ENCODE data around the gene TPRN. TPM values are rescaled to one million over a fixed set of nuclear protein-coding genes. Genes with fewer than 3 reads are reported as not detected.

The TPRN gene
- polyA plus RNA-seq, 1 experiment = 2.8 TPM

DNA sequence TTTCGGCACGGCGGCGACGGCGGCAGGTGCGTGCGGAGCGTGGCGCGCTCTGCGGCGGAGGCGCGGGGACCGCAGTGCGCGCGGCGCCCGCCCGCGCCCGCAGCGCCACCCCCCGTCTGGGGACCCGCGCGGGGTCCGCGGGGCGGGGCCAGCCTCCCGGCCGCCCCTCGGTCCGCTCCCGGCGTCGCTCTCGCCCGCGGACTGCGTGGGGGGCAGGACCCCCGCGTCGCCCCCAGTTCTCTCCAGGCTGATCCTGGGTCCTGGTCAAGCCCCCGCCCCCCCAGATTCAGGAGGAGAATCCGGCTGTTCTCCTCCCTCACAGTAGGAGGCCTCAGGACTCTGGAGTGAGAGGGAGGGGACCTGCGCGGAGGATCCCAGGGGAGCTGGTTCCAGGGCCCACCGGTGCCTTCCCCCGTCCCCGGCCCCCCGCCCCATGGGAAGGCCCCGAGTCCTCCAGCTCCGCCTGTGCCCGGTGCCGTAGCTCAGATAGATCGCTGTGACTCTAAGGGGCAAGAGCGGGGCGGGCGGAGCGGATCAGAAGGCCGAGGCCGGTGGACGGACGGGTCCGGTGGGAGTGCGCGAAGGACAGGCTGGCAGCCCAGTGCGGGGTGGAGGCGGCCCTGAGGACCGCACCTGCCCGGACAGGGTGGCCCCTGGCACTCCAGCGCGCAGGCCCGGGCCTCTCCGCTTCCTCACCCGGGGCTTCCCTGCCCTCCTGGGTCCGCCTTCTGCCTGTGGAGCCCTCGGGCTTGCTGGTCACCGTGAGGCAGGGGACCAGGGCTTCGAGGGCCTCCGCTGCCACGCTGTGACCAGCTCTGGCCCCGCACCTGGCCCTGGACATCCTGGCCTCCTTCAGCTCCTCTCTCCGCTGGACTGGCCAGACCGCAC lies 21.9 kb upstream of the TPRN start, which contains the start of gene RNF208:
Gene RNF208, minus strand, starts transcription at position 51 of the 888 bp plus-strand sequence. CDS start 1,028 bp downstream, outside the sequence.
- POLR2A ChIA-PET = interaction anchor here (0.7 to 2.4 kb wide), 9 partner anchors 14 to 99 kb away, joined by 3 to 28 read pairs (median 7); partner anchors contain the start of genes ANAPC2, NDOR1, SSNA1 and TMEM203
- TF ChIP-seq, protein P1, sequence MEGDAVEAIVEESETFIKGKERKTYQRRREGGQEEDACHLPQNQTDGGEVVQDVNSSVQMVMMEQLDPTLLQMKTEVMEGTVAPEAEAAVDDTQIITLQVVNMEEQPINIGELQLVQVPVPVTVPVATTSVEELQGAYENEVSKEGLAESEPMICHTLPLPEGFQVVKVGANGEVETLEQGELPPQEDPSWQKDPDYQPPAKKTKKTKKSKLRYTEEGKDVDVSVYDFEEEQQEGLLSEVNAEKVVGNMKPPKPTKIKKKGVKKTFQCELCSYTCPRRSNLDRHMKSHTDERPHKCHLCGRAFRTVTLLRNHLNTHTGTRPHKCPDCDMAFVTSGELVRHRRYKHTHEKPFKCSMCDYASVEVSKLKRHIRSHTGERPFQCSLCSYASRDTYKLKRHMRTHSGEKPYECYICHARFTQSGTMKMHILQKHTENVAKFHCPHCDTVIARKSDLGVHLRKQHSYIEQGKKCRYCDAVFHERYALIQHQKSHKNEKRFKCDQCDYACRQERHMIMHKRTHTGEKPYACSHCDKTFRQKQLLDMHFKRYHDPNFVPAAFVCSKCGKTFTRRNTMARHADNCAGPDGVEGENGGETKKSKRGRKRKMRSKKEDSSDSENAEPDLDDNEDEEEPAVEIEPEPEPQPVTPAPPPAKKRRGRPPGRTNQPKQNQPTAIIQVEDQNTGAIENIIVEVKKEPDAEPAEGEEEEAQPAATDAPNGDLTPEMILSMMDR (IDR thresholded peaks at IDR 0.05; ENCODE audit: low read depth, low read length) = no peak
- no peak for DNase-seq (ENCODE audit: low read depth, low spot score)
- no peaks in the 10 kb centered on the region for H3K27me3 ChIP-seq (ENCODE audit: control insufficient read depth, insufficient read depth, low read length)
- peak within 1 kb of the TSS; percentile 48 for H3K4me3 ChIP-seq (ENCODE audit: low read depth, low read length)
- no peaks in the 10 kb centered on the region; the same call in 1 of the 2 replicates for H3K9me3 ChIP-seq (ENCODE audit: control insufficient read depth, insufficient read depth, low read length)
- CTCF ChIA-PET = interaction anchor here (0.6 to 3.7 kb wide), 3 partner anchors 14 to 193 kb away, joined by 3 to 29 read pairs (median 6); no protein-coding TSS in a partner anchor
- H3K27ac ChIP-seq (ENCODE audit: low read depth, low read length) = peak within 1 kb of the TSS; percentile 52

DNA sequence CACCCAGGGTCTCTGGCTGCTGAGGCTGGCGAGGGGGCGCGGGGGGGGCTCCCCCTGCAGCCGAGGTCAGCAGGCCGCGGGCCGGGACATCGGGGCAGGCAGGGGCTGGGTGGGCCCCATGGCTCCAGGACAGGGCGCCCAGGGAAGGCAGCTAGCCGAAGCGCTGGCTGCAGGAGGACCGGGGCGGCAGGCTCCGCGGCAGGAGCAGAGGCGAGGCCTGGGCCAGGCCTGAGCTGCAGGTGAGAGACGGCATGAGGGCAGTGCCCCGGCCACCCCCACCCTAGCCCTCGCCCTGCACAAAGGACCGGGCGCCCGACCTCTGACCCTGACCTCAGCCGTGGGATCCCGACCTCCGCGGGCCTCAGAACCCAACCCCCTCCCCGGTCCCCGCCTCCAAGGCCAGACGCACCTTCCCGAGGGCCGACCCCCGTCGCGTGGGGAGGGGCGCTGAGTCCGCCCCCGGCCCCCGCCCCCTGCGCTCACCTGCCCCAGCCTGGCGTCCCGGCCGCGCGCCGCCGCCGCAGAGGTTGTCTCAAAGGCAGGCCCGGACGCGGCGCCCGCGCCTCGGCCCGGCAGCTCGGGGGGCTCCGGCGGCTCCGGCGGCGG lies 21.1 kb upstream of the TPRN start:
- Histone ChIP-seq H3K9me3 (ENCODE audit: control insufficient read depth, insufficient read depth, low read length) (no peaks in the 10 kb centered on the region; the same call in 1 of the 2 replicates), H3K4me3 (ENCODE audit: low read depth, low read length) (peak overlapping the region; percentile 39), H3K27me3 (ENCODE audit: control insufficient read depth, insufficient read depth, low read length) (no peaks in the 10 kb centered on the region), H3K27ac (ENCODE audit: low read depth, low read length) (no peak overlapping the region)
- TF ChIP-seq, protein P1 (IDR thresholded peaks at IDR 0.05; ENCODE audit: low read depth, low read length) = no peak
- DNase-seq (ENCODE audit: low read depth, low spot score) = no peak
- ChIA-PET POLR2A (interaction anchor here (0.7 to 1.4 kb wide), 3 partner anchors 13 to 33 kb away, joined by 3 to 6 read pairs (median 3); partner anchors contain the start of gene TUBB4B), CTCF (no interaction called here)

DNA sequence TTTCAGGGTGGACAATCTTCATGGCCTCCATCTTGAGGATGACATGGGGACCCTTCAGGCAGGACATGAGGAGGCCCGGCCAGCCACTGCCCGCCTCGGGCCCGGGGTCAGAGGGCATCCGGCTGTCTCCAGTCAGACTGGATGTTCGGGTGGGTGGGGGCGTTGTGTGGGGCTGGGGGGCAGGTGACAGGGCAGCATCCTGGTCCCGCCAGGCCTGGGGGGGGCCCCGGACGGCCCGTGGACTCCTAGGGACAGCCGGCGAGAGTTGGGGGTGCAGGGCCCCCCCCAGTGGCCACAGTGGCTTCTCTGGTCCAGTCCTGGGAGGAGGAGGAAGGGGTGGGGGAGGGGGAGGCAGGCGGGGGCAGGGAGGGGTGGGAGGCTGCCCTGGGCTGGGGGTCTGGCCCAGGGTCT lies 20.6 kb upstream of the TPRN start:
- POLR2A ChIA-PET = interaction anchor here (0.7 to 1.4 kb wide), 3 partner anchors 12 to 32 kb away, joined by 3 to 6 read pairs (median 3); partner anchors contain the start of gene TUBB4B

DNA sequence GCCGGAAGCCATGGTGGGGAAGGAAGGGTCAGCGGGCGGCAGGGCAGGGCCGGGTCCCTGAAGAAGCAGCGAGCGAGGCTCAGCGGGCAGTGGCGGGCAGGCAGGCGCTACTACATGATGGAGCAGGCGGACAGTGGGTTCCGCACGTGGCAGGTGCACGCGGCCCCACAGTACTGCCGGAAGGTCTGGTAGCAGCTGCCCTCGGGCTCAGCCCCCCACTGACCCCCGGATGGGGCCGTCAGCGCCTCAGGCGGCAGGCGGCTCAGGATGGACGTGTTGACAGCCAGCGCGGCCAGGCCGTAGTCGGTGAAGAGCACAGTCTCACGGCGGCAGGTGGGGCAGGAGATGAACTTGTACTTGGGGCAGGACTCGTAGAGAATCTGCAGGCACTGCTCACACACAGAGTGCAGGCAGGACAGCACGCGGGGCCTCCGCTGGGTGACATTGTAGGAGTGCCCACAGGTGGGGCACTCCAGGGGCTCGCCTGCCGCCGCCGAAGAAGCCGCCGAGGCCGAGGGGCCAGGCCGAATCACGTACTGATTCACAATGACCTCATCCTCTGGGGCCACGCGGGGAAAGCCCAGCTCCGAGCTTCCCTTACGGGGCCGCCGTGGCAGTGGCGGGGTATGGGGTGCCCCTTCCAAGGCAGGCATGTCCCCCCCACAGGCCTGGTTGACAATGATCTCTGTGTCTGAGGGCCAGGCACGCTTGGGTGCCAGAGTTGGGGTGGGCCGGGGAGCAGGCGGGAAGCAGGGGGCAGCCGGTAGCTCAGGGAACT lies 20.0 kb upstream of the TPRN start:
- CTCF ChIA-PET = no interaction called here
- H3K4me3 ChIP-seq (ENCODE audit: low read depth, low read length) = no peak overlapping the region

More for the DNA sequence above, 20.6 kb upstream of the TPRN start:
- no peak overlapping the region for H3K27ac ChIP-seq (ENCODE audit: low read depth, low read length)
- TF ChIP-seq, protein P1 (IDR thresholded peaks at IDR 0.05; ENCODE audit: low read depth, low read length) = no peak
- H3K9me3 ChIP-seq (ENCODE audit: control insufficient read depth, insufficient read depth, low read length) = no peaks in the 10 kb centered on the region; the same call in 1 of the 2 replicates
- no peak overlapping the region for H3K4me3 ChIP-seq (ENCODE audit: low read depth, low read length)
- H3K27me3 ChIP-seq (ENCODE audit: control insufficient read depth, insufficient read depth, low read length) = no peaks in the 10 kb centered on the region
- CTCF ChIA-PET = no interaction called here
- no peak for DNase-seq (ENCODE audit: low read depth, low spot score)

More for the DNA sequence above, 20.0 kb upstream of the TPRN start:
- Histone ChIP-seq H3K9me3 (ENCODE audit: control insufficient read depth, insufficient read depth, low read length) (no peaks in the 10 kb centered on the region; the same call in 1 of the 2 replicates), H3K27ac (ENCODE audit: low read depth, low read length) (no peak overlapping the region), H3K27me3 (ENCODE audit: control insufficient read depth, insufficient read depth, low read length) (no peaks in the 10 kb centered on the region)
- no peak for DNase-seq (ENCODE audit: low read depth, low spot score)
- TF ChIP-seq, protein P1 (IDR thresholded peaks at IDR 0.05; ENCODE audit: low read depth, low read length) = no peak
- POLR2A ChIA-PET = interaction anchor here (1.0 to 1.4 kb wide), 2 partner anchors 12 to 32 kb away, joined by 3 read pairs; no protein-coding TSS in a partner anchor

All from AG04450 (cell line).